HG02885 (cell line): Measurements from ENCODE around the gene SLC25A19.
A peak's percentile ranks its signal among the peaks of the same experiment; 100 is the strongest.
"Not testable (repeated sequence)": the region's sequence is repeated elsewhere in the genome, so short reads cannot be mapped to it uniquely, and the experiment has no call there.

Experiments
- ATAC-seq: cut with Tn5 transposase; IDR thresholded peaks from one replicate; pipeline ENCODE4 v1.9.1; 2021; ENCODE audit warnings: mild to moderate bottlenecking; ENCODE audit not compliant: unreplicated experiment, poor library complexity

SLC25A19 gene

GRCh38 chr17:75270218-75270965, 18.8 kb downstream of the SLC25A19 start:
- ATAC-seq: peak; percentile 41

DNA sequence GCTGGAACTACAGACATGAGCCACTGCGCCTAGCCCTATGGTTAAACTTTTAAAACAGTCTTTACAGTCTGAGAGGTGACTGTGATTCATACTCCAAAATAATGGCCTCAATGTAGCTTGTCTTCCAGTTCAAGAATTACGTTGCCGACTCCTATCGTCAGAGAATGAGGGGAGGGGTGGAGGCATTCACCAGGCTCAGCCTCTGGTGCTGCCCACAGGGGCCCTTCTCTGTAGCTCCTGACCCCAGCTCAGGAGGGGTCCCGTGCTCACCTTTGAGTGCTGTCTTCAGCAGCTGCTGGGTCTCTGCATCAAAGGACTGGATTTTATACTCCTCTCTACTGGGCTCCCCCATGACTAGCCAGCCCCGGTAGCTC, 19.4 kb downstream of the SLC25A19 start:
- no peak for ATAC-seq

- no peak for ATAC-seq
Observed at GRCh38 chr17:75267411-75268232, 21.6 kb downstream of the SLC25A19 start.

DNA sequence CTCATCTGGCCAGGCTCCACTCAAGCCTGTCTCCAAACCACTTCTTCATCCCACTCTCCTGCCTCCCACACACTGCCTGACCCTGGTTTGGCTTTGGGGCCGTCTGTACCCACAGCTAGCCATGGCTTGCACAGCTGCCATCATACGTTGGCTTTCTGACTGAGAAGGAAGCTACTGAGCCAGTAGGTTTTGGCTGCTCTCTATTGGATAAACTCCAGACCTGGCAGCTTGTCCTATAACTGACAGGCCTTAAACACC, 22.2 kb downstream of the SLC25A19 start:
- no peak for ATAC-seq

- no peak for ATAC-seq
Observed at GRCh38 chr17:75266316-75267152, 22.7 kb downstream of the SLC25A19 start.

DNA sequence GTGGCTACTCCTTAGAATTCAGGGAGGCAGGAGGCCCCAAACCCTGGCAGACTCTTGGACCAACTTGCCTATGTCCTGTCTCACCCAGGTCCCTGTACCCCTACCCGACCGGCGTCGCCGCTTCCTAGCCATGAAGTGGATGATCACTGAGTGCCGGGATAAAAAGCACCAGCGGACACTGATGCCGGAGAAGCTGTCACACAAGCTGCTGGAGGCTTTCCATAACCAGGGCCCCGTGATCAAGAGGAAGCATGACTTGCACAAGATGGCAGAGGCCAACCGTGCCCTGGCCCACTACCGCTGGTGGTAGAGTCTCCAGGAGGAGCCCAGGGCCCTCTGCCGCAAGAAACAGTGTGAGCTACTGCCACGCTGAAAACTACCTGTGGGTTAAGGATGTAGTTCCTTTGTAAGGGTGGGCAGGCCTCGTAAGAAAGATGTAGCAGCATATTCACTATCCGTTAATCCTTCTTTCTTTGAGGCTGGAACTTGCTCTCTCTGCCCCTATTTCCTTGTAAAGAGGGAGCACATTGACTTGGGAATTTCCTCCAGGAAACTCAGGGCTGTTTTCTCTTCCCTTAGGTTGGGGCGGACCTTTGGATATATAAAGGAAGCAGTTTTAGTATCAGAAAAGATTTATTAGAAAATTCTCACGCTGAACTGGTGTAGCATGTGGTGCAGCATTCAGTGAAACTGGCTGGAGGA, 23.5 kb downstream of the SLC25A19 start:
- ATAC-seq: no peak

DNA sequence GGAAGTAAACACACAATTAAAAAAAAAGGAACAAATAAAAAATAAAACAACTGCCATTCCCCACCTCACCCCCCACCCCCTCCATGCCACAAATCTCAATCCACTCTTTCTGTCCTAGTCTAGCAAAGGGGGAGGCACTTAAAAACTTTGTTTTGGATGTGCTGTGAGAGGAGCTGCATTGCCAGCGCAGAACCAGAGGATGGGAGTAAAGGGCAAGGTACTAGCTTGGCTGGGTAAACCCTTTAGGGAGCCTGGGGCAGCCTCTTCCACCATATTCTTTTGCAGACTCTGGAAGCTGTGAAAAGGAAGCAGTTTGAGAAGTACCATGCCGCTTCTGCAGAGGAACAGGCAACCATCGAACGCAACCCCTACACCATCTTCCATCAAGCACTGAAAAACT, 26.2 kb downstream of the SLC25A19 start:
- no peak for ATAC-seq

GRCh38 chr17:75262112-75262606, 27.1 kb downstream of the SLC25A19 start:
- ATAC-seq: no peak

GRCh38 chr17:75261336-75262111, 27.7 kb downstream of the SLC25A19 start, which contains the start of the genes GGA3 and MRPS7:
Gene GGA3 (minus strand): TSS chr17:75261606. CDS start chr17:75261587, 19 bp downstream.
Gene MRPS7 (plus strand): TSS chr17:75261879. CDS start chr17:75261901, 22 bp downstream.
- ATAC-seq: peak; percentile 91

DNA sequence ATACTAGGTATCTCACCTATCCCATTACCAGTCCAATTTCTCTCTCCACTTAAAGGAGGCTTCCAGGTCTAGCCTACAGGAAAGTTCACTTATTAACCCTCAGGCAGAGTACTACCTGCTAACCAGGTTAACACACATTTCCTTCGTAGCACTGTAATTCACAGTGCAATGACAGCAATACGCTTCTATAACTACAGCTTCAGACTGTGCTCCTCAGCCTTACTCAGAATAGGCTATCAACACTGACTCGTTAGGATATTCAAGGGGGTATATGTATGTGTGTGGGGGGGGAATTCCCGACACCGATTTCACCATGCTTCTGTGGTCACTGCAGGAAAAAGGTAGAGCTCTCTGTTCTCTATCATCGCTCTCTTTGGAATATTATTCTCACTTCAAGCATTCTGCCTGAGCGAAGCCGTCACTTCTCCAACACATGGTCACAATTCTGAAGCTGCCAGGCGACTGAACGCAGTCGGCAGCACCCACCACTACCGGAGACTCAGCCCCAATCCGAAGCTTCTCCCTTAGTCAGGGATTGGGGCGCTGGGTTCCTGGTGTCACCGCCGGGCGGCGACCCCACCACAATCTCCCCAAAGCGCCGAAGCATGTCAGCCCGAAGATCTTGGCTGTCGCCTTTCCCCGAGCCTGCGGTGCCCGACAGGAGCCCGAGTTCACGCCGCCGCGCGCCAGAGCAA, 28.4 kb downstream of the SLC25A19 start:
- ATAC-seq: peak; percentile 20

- ATAC-seq: not testable (repeated sequence)
Observed at GRCh38 chr17:75257228-75257627, 32.0 kb downstream of the SLC25A19 start.

GRCh38 chr17:75255954-75256698, 33.1 kb downstream of the SLC25A19 start:
- ATAC-seq: not testable (repeated sequence)

DNA sequence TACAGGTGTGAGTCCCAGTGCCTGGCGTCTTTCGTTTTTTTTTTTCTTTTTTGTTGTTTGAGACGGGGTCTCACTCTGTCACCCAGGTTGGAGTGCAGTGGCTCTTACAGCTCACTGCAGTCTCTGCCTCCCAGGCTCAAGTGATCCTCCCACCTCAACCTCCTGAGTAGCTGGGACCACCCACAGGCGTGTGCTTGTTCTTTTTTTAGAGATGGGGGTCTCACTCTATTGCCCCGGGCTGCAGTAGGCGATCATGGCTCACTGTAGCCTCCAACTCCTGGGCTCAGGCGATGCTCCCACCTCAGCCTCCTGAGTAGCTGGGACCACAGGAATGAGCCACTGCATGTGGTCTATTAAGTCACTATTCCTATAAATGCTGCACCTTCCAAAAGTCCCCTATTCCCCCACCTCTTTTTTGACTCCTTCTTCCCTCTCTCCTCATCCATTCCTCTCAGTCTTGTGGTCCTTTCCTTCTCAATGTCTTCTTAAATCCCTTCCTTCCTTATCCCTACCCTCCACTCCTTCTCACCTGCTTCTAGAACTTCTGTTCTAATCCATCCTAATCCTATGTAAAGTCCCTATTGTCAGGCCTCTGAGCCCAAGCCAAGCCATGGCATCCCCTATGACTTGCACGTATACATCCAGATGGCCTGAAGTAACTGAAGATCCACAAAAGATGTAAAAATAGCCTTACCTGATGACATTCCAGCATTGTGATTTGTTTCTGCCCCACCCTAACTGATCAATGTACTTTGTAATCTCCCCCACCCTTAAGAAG, 37.0 kb downstream of the SLC25A19 start:
- no peak for ATAC-seq

DNA sequence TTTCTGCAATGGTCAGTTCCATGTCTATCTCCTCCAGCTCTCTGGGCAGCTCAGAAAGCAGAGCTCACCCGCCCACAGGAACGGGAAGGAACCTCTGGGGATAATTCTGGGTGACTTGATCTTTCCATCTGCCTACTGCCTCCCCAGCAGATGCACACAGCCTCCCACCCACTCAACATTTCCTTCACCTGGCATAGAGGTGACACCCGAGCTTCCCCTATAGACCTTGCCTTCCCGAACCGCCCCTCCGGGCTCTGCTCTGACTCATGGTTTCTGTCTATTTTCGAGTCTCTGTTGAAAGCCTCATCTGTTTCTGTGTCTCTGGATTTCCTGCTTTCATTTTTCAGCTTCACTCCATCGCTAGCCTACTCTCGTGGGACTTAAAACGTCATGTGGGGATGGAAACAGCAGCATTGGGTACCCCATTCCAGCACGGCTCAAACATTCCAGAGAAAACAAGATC, 39.2 kb downstream of the SLC25A19 start:
- peak; percentile 78 for ATAC-seq

DNA sequence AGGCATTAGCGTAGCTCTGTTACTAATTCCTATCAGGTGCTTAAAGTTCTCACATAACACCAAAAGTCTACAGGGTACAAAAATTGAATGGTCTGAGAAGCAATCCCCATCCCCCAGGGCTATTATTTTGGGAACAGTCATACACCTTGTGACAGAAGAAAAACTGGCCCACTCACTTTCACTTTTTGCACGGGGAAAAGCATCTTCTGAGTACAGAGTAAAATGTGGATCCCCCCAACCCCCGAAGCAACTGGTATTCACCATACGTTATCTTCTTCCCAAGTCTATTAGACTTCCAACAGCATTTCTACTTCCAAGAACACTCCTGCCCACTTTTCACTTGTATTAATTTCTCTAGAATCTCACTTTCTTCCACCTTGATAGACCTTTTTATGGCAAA, 39.7 kb downstream of the SLC25A19 start:
- no peak for ATAC-seq

DNA sequence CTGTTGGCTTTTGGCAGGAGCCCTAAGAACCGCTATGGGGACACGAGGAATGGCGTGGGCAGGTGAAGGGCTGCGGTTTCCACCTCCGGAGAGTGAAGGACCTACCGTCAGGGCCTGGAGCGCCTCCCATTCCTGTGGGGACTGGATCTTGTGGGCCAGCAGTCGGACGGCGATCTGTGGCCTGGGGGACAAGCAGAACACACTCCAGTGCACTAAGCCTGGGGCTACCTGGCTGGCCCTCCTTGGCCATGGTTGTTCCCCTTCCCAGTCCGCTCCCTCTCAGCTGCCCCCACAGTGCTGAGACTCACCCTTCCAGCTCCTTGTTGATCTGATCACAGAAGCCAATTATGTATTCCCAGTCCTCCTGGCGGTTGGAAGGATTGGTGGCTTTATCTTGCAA, 42.8 kb downstream of the SLC25A19 start:
- ATAC-seq: no peak

DNA sequence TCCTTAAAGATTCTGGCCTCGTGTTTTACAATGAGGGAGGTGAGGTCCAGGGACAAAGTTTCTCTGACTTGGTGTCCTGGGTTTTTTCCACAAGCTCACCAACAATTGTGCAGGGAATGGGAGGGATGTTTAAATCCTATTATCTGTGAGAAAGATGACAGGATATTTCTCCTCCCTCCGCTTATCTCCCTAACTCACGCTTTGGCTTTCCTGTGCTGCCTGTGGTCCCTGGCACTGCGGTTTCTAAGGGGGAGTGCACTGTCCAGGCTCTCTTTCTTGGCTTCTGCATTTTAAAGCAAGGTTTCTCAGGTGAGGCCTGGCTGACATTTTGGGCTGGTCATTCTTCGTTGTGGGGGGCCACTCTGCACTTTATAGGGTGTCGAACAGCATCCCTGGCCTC, 44.2 kb downstream of the SLC25A19 start:
- ATAC-seq: no peak
